Measurements from ENCODE around the gene CFAP206.

- TF ChIP-seq CTCF (IDR thresholded peaks at IDR 0.05) (no peak), EZH2 (IDR thresholded peaks at IDR 0.05; ENCODE audit: borderline replicate concordance, insufficient read depth, low read depth, low read length, poor library complexity, severe bottlenecking) (no peak)
Measured at GRCh38 chr6:87408721-87409155, 966 bp downstream of the CFAP206 start.
